ENCODE results near the gene EVL. TPM values are rescaled to one million over a fixed set of nuclear protein-coding genes. Genes with fewer than 3 reads are reported as not detected.

Gene EVL
- total and polyA plus RNA-seq, 2 donors (not counting 3 experiments of a cell fraction or from before 2014, with no cell fraction given), result 34.6 to 62.5 TPM

- H3K36me3 ChIP-seq (ENCODE audit: control insufficient read depth in 2 of 2, extremely low read depth in 1 of 2, insufficient read depth in 2 of 2, low read length in 2 of 2), result no peaks in the 10 kb centered on the region
- ChIA-PET POLR2A (no interaction called here), CTCF (no interaction called here)
- no peaks in the 10 kb centered on the region for H4K20me1 ChIP-seq (replicated peaks; ENCODE audit: control insufficient read depth, extremely low read depth, insufficient read depth, low read length)
- H3K9me3 ChIP-seq (replicated peaks; ENCODE audit: control insufficient read depth, insufficient read depth, low read length), result no peaks in the 10 kb centered on the region
- no peaks in the 10 kb centered on the region for H3K79me2 ChIP-seq (ENCODE audit: control insufficient read depth, insufficient read depth, low read length)
- peak within 1 kb of the TSS in 1 of 3 experiments; percentile 27 for H3K4me3 ChIP-seq (replicated peaks in 1 of 3; ENCODE audit: insufficient read depth in 1 of 3, low read depth in 1 of 3, low read length in 3 of 3)
- dilution Hi-C loops (cut with MboI; ENCODE audit: extremely low pct_ligation_motif_present, low sequenced_read_pairs) (no loop called here), intact Hi-C loops (cut with micrococcal nuclease) (no loop called here)
- H3K9ac ChIP-seq (replicated peaks; ENCODE audit: extremely low read depth, insufficient read depth, low read length), result no peak within 1 kb of the TSS
- H3K27me3 ChIP-seq (ENCODE audit: control insufficient read depth in 2 of 2, insufficient read depth in 2 of 2, low read length in 2 of 2), result peaks cover 14 to 20% of the 10 kb centered on the region in 2 experiments
- peak within 1 kb of the TSS; percentile 38 for H3K4me2 ChIP-seq (ENCODE audit: insufficient read depth, low read length)
- no TSS peak for BruUV-seq (replicated peaks)
- no peak for TF ChIP-seq MAX (IDR thresholded peaks at IDR 0.05; ENCODE audit: insufficient read depth, insufficient read length)
- no peak for TF ChIP-seq GATA2 (IDR thresholded peaks at IDR 0.05; ENCODE audit: insufficient read depth, insufficient read length, low read depth, low read length)
- TF ChIP-seq EZH2 (IDR thresholded peaks at IDR 0.05; ENCODE audit: borderline replicate concordance, low read depth, low read length, severe bottlenecking), result peak; percentile 78
- TF ChIP-seq MYC (IDR thresholded peaks at IDR 0.05; ENCODE audit: low read depth, low read length), result no peak
- no peak within 1 kb of the TSS for H3K27ac ChIP-seq (ENCODE audit: insufficient read depth, low read depth, low read length)
- H3K4me1 ChIP-seq (ENCODE audit: control insufficient read depth, extremely low read depth, insufficient read depth, low read length), result no peaks in the 10 kb centered on the region
- DNase-seq (ENCODE audit: low read depth, low spot score) (no peak), FAIRE-seq (no peak)
- peak within 1 kb of the TSS; percentile 19 for H2AFZ ChIP-seq (ENCODE audit: low read depth, low read length)
- H3K9me1 ChIP-seq (replicated peaks; ENCODE audit: control insufficient read depth, extremely low read depth, insufficient read depth, low read length), result no peaks in the 10 kb centered on the region
Observed at GRCh38 chr14:100159094-100159864, 94.1 kb downstream of the EVL start, which contains the start of gene DEGS2. DEGS2 (minus strand) TSS chr14:100159645; CDS start chr14:100159587, 58 bp downstream.

- Histone ChIP-seq H3K9me3 (replicated peaks; ENCODE audit: control insufficient read depth, insufficient read depth, low read length) (no peaks in the 10 kb centered on the region), H2AFZ (ENCODE audit: low read depth, low read length) (no peak overlapping the region)
Observed at GRCh38 chr14:100159865-100160533, 94.8 kb downstream of the EVL start.

More at GRCh38 chr14:100159865-100160533, 94.8 kb downstream of the EVL start:
- Histone ChIP-seq H3K4me3 (replicated peaks in 1 of 3; ENCODE audit: insufficient read depth in 1 of 3, low read depth in 1 of 3, low read length in 3 of 3) (no peak overlapping the region), H3K9me1 (replicated peaks; ENCODE audit: control insufficient read depth, extremely low read depth, insufficient read depth, low read length) (no peaks in the 10 kb centered on the region), H3K79me2 (ENCODE audit: control insufficient read depth, insufficient read depth, low read length) (no peaks in the 10 kb centered on the region), H3K4me2 (ENCODE audit: insufficient read depth, low read length) (peak overlapping the region; percentile 13), H3K4me1 (ENCODE audit: control insufficient read depth, extremely low read depth, insufficient read depth, low read length) (no peaks in the 10 kb centered on the region), H4K20me1 (replicated peaks; ENCODE audit: control insufficient read depth, extremely low read depth, insufficient read depth, low read length) (no peaks in the 10 kb centered on the region), H3K36me3 (ENCODE audit: control insufficient read depth in 2 of 2, extremely low read depth in 1 of 2, insufficient read depth in 2 of 2, low read length in 2 of 2) (no peaks in the 10 kb centered on the region), H3K9ac (replicated peaks; ENCODE audit: extremely low read depth, insufficient read depth, low read length) (no peak overlapping the region), H3K27ac (ENCODE audit: insufficient read depth, low read depth, low read length) (no peak overlapping the region), H3K27me3 (ENCODE audit: control insufficient read depth in 2 of 2, insufficient read depth in 2 of 2, low read length in 2 of 2) (peaks cover 14 to 20% of the 10 kb centered on the region in 2 experiments)
- DNase-seq (ENCODE audit: low read depth, low spot score), result no peak
- ChIA-PET POLR2A (no interaction called here), CTCF (interaction anchor here (0.9 to 1.9 kb wide), 2 partner anchors 8 to 18 kb away, joined by 3 to 6 read pairs; no protein-coding TSS in a partner anchor)
- intact Hi-C loops (cut with micrococcal nuclease), result no loop called here
- no peak for TF ChIP-seq POLR2A (IDR thresholded peaks at IDR 0.05; ENCODE audit: low read depth, low read length)
- no peak for TF ChIP-seq CTCF (IDR thresholded peaks at IDR 0.05; ENCODE audit: extremely low read depth in 1 of 2, insufficient read depth in 1 of 2, low read depth in 1 of 2, low read length in 2 of 2)
- TF ChIP-seq EZH2 (IDR thresholded peaks at IDR 0.05; ENCODE audit: borderline replicate concordance, low read depth, low read length, severe bottlenecking), result peak; percentile 61
- TF ChIP-seq MAX (IDR thresholded peaks at IDR 0.05; ENCODE audit: insufficient read depth, insufficient read length), result no peak
- TF ChIP-seq MYC (IDR thresholded peaks at IDR 0.05; ENCODE audit: low read depth, low read length), result no peak
- TF ChIP-seq GATA2 (IDR thresholded peaks at IDR 0.05; ENCODE audit: insufficient read depth, insufficient read length, low read depth, low read length), result no peak
- FAIRE-seq, result no peak
- dilution Hi-C loops (cut with MboI; ENCODE audit: extremely low pct_ligation_motif_present, low sequenced_read_pairs), result no loop called here
- BruUV-seq (replicated peaks), result no TSS peak

All from endothelial cell of umbilical vein (primary cell).